HS-27A (cell line): ENCODE measurements around the gene ANKRD36B.
"Not testable (repeated sequence)": the region's sequence is repeated elsewhere in the genome, so short reads cannot be mapped to it uniquely, and the experiment has no call there.

ENCODE experiments used
- DNase-seq: peaks from one replicate; pipeline ENCODE4 v3.0.0-alpha.2; 2012; ENCODE audit warnings: low read depth, missing footprints

The ANKRD36B gene

DNA sequence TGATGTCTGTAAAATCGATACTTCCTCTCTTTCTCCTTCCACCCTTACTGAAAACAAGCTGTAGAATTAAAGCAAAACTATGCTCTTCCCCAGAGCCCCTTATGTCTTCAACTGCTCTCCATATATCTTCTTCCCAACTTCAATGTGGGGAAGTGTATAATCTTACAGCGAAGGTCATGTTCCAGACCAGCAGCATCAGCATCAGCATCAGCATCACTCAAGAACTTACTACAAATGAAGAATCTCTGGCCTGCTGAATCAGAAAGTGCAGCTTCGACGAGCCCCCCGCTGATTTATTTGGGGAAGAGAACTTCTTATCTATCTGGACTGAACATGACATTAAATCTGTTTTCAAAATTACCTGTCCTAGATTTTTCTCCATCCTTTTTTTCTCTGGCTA is 40.6 kb downstream of the ANKRD36B start:
- DNase-seq: not testable (repeated sequence)

DNA sequence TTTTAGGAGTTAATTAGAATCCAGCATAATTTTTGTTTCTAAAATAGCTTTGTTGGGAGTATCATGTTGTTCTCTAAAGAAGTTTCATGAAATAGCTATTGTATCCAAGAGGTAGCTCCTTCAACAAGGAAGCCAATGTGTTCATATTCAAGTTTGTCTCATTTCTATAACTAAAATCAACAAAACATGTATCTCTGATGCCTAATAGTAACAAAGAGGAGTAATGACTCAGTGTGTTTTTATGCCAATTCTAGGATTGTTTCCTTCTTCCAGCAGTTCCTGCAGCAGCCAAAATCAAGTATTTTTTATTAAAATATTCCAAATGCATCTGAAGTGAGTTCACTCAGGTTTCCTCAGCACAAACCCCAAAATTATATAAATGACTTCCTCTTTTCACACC is 41.1 kb downstream of the ANKRD36B start:
- DNase-seq: not testable (repeated sequence)

DNA sequence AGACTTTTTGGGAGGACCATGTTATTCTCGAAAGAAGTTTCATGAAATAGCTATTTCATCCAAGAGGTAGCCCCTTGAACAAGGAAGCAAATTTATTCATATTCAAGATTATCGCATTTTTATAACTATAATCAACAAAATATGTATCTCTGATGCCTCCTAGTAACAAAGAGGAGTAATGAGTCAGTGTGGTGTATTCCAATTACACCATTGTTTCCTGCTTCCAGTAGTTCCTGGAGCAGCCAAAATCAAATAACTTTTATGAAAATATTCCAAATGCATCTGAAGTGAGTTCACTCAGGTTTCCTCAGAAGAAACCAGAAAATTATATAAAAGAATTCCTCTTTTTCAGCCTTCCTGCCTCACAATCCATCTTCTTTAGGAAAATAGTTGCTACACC is 43.0 kb downstream of the ANKRD36B start:
- no peak for DNase-seq

DNA sequence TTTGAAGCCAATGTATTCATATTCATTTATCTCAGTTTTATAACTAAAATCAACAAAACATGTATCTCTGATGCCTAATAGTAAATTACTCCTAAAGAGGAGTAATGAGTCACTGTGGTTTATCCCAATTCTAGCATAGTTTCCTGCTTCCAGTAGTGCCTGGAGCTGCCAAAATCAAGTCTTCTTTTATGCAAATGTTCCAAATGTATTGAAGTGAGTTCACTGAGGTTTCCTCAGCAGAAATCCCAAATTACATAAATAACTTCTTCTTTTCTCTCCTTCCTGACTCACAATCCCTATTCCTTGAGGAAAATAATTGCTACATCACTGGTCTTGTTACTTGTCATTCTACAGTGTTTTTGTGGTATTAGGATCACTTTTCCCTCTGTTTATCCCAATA is 44.8 kb downstream of the ANKRD36B start:
- not testable (repeated sequence) for DNase-seq

DNA sequence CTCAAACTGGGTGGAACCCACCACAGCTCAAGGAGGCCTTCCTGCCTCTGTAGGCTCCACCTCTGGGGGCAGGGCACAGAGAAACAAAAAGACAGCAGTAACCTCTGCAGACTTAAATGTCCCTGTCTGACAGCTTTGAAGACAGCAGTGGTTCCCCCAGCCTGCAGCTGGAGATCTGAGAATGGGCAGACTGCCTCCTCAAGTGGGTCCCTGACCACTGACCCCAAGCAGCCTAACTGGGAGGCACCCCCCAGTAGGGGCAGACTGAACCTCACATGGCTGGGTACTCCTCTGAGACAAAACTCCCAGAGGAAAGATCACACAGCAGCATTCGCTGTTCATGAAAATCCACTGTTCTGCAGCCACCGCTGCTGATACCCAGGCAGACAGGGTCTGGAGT is 63.8 kb downstream of the ANKRD36B start:
- not testable (repeated sequence) for DNase-seq

DNA sequence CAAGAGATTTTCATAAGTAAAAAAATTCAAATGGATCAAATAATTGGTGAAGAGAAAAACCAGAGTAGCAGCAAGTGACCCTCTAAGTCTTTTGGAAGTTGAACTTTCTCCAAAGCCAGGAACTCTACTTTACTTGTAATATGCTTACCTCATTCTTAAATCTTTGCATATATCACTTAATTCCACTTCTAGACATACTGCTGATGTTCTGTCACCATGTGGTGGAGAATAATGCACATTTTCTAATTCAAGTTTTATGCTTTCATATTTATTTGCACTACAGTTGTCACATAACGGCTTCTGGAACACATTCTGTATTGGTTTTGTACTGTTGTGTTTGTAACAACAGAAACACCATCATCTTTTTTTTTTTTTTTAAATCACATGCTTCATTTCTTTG is 65.9 kb downstream of the ANKRD36B start:
- not testable (repeated sequence) for DNase-seq

DNA sequence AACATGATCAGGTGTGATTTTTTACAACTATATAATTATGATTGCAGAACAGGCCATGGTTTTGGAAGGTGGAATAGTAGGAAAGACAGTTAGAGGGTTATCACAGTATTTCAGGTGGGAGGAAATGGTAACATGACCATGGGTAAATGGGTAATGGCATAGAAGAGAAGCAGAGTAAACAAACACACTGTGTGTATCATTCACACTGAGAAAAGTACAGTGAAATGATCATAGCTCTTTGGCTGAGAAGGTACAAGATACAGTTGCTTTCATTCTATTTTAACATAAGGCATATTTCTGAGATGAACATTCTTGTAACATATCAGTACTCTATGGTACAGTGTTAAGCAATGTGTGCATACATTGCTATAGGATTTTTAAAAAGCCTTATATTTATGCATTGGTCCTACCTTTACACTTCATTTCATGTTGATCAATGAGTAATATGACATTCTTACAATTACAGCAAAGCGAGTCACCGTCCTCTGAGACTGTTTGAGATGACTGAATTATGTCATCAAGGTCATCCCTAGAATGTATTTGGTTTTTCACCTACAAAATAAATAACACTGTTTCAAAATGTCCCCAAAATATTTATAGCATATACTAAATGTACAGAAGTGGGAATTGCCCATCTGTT is 66.6 kb downstream of the ANKRD36B start:
- not testable (repeated sequence) for DNase-seq

DNA sequence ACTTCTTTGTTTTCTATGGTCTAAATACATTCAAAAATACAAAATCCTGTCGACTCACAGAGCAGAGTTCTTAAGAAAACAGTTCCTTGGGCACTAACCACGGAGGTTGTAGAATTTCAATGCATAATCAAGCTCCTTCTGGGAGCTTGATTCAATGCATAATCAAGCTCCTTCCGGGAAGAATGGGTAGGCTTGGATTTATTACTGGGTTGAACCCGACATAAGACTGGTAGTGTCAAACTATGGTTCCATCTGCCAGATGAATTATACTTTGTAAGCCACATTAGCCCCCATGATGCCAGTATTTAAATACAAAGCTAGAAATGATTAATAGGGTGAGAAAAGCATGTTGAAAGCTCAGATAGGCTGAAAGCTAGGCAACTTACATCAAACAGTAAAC is 94.0 kb downstream of the ANKRD36B start:
- DNase-seq: not testable (repeated sequence)

DNA sequence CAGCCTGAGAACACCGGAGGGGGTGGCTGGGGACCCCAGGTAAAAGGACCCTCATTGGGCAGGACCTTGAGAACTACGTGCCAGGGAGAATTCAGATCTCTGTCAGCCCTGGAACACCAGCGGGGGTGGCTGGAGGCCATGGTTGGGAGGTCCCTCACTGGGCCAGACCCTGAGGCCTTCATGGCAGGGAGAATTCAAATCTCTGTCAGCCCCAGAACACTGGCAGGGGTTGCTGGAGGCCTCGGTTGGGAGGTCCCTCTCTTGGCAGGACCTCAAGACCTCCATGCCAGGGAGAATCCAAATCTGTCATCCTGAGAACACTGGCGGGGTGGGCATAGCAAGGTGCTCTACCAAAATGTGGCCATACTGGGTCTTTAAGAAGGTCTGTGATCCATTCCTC is 99.5 kb downstream of the ANKRD36B start:
- not testable (repeated sequence) for DNase-seq
